KOPT-K1 (cell line): ENCODE results near the gene LYZL2.

Experiments used
- H3K27ac ChIP-seq: fragments of 200-600 bp; sonication (generic); 2 replicates; pipeline ENCODE4 v1.5.1; 2016; ENCODE audit warnings: antibody characterized with exemption, mild to moderate bottlenecking, low read depth, low read length; ENCODE audit not compliant: poor library complexity, severe bottlenecking
- H3K36me3 ChIP-seq: fragments of 200-600 bp; sonication (generic); 2 replicates; pipeline ENCODE4 v1.5.1; 2017; ENCODE audit warnings: antibody characterized with exemption, mild to moderate bottlenecking, low read length, moderate library complexity; ENCODE audit not compliant: insufficient read depth
- H3K9me3 ChIP-seq: fragments of 200-600 bp; sonication (generic); 2 replicates; pipeline ENCODE4 v1.5.1; 2017; ENCODE audit warnings: antibody characterized with exemption, low read length, mild to moderate bottlenecking; ENCODE audit not compliant: insufficient read depth, poor library complexity, severe bottlenecking

Gene LYZL2

DNA sequence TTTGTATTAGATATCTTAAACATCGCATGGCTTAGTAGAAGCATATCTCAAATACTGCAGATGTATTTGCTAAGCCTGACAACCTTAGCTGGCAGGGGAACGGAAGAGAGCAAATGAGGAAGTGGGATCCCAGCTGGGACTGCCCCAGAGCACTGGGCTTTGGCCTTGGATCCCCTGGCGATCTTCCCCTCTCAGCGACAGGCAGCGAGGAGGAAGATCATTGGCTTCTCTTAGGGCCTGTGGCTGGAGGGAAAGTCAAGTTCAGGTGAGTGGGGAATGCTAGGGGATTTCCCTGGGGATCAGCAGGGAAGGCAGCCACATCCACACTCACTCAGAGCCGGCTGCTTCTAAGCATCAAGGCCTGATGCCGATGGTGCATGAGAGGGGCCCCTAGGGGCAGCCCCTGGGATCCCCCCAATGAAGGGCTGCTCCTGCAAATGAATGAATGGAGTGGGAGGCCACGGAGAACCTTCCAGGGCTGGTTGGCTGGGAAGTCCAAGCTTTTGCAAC, 42.0 kb downstream of the LYZL2 start:
- Histone ChIP-seq H3K36me3 (no peaks in the 10 kb centered on the region), H3K9me3 (no peaks in the 10 kb centered on the region), H3K27ac (no peak overlapping the region)

- Histone ChIP-seq H3K9me3 (no peaks in the 10 kb centered on the region), H3K27ac (no peak overlapping the region), H3K36me3 (no peaks in the 10 kb centered on the region)
Measured at GRCh38 chr10:30586828-30587227, 42.7 kb downstream of the LYZL2 start.

GRCh38 chr10:30583778-30584415, 45.7 kb downstream of the LYZL2 start:
- Histone ChIP-seq H3K36me3 (no peaks in the 10 kb centered on the region), H3K9me3 (no peaks in the 10 kb centered on the region), H3K27ac (no peak overlapping the region)

- H3K36me3 ChIP-seq = no peaks in the 10 kb centered on the region
- H3K27ac ChIP-seq = no peak overlapping the region
- no peaks in the 10 kb centered on the region for H3K9me3 ChIP-seq
Measured at GRCh38 chr10:30581779-30582380, 47.7 kb downstream of the LYZL2 start.

- H3K36me3 ChIP-seq = no peaks in the 10 kb centered on the region
- H3K27ac ChIP-seq = no peak overlapping the region
- no peaks in the 10 kb centered on the region for H3K9me3 ChIP-seq
Measured at GRCh38 chr10:30580676-30581075, 48.9 kb downstream of the LYZL2 start.

- Histone ChIP-seq H3K9me3 (no peaks in the 10 kb centered on the region), H3K27ac (no peak overlapping the region), H3K36me3 (no peaks in the 10 kb centered on the region)
Measured at GRCh38 chr10:30580241-30580640, 49.3 kb downstream of the LYZL2 start.

DNA sequence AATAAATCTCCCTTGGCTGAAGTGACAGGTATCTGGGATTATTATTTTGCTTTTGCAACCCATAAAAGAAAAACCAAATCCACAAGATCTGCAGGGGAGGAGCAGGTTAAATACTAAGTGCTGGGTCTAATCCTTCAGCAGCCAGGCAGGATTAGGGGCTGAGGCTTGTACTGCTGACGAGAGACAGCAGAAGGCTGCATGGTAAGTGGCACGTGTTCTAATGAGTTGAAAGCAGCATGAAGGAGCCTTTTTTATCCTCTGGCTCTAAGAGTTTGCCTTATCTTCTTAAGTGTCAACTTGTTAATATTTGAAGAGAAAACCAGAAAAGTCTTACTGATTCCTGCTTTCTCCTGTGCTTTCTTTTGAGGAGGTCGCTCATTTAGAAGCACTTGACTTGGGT, 50.0 kb downstream of the LYZL2 start:
- Histone ChIP-seq H3K9me3 (no peaks in the 10 kb centered on the region), H3K36me3 (no peaks in the 10 kb centered on the region), H3K27ac (no peak overlapping the region)

DNA sequence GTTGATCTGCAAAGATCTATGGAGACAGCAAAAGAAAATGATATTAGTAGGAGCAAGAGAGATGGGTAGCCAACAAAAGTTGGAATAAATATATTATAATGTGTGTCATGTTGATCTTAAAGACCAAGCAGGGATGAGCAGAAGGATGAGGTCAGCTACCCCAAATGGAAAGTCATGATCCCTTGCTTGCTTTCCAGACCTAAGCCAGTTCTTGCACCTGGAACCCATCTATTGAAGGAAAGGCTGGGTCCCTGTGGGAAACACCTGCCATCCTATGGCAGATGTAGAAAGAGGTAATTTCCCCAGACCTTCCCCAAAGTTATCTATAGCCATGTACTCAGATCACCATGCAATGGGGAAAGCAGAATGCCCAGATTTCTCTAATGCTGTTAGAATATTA, 52.5 kb downstream of the LYZL2 start:
- Histone ChIP-seq H3K27ac (no peak overlapping the region), H3K9me3 (no peaks in the 10 kb centered on the region), H3K36me3 (no peaks in the 10 kb centered on the region)

- Histone ChIP-seq H3K36me3 (no peaks in the 10 kb centered on the region), H3K27ac (no peak overlapping the region), H3K9me3 (no peaks in the 10 kb centered on the region)
Measured at GRCh38 chr10:30576641-30577040, 52.9 kb downstream of the LYZL2 start.

DNA sequence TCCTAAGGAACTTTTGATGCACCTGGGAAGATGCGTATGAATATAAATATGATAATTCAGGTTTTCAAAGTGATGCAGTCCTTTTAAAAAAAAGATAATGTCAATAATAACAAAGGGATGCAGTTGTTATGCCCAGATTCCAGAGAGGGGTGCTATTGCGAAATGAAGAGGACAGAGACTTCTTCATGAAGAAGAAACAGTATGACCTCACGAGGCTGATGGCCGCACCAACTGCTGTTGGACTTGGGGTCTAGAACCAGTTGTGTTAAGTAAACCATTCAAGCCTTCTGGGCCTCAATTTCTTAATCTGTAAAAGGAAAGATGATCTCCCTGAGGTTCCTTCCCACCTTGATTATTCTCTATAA, 55.1 kb downstream of the LYZL2 start:
- Histone ChIP-seq H3K36me3 (no peaks in the 10 kb centered on the region), H3K9me3 (no peaks in the 10 kb centered on the region), H3K27ac (no peak overlapping the region)

DNA sequence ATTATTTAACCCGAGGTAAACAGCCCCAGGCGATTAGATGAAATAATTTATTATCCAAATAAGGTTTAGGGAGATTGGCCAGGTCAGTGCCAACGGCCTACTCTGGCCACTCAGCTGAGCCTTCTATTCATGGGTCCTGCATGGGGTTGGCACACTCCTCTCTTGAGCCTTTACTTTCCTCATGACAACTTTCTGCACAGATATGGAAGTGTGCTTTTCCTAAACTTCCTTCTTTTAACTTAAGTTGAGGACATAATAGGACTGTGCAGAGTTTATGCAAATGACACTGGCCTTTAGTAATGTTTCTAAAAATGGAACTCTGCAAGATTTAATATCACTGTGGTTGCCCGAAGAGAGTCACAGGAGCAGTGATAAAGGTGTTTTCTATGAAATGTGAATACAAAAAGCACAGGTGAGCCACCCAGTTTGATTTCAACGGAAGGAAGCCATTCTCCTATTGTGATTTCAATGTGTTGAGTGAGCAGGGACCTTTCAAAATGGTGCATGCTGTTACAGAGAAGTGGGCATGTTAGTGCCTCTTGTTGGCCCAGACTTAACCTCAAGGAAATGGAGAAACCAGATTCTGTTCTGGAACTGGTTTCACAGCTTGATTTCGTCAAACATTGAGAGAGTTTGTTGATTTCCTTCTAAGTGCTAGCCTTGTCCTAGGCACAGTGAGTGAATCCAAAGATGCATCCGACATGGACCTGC, 55.7 kb downstream of the LYZL2 start:
- no peak overlapping the region for H3K27ac ChIP-seq
- H3K36me3 ChIP-seq = no peaks in the 10 kb centered on the region
- H3K9me3 ChIP-seq = no peaks in the 10 kb centered on the region

GRCh38 chr10:30565449-30565848, 64.1 kb downstream of the LYZL2 start:
- no peaks in the 10 kb centered on the region for H3K36me3 ChIP-seq
- no peaks in the 10 kb centered on the region for H3K9me3 ChIP-seq
- no peak overlapping the region for H3K27ac ChIP-seq

GRCh38 chr10:30562787-30563186, 66.8 kb downstream of the LYZL2 start:
- Histone ChIP-seq H3K9me3 (no peaks in the 10 kb centered on the region), H3K36me3 (no peaks in the 10 kb centered on the region), H3K27ac (no peak overlapping the region)
